NB4 (cell line): ENCODE data around the gene RCC1.

Experiments used
- CTCF ChIP-seq: IDR thresholded peaks from one replicate; pipeline ENCODE4 v1.5.1; 2012; ENCODE audit warnings: low read depth, low read length
- MYC ChIP-seq: IDR thresholded peaks from 2 replicates; pipeline ENCODE4 v1.6.1; 2011; ENCODE audit warnings: low read depth, low read length
- POLR2A ChIP-seq: IDR thresholded peaks from 2 replicates; pipeline ENCODE4 v1.6.1; 2011; ENCODE audit warnings: mild to moderate bottlenecking; ENCODE audit not compliant: insufficient read length; ENCODE audit errors: extremely low read depth

- TF ChIP-seq CTCF (no peak), POLR2A (no peak), MYC (no peak)
These were observed 15.8 kb downstream of the RCC1 start for GRCh38 chr1:28521502-28522164.
